Measurements from ENCODE around the gene EIF5A2. TPM values are rescaled to one million over a fixed set of nuclear protein-coding genes. Genes with fewer than 3 reads are reported as not detected.
"Not testable (repeated sequence)": the region's sequence is repeated elsewhere in the genome, so short reads cannot be mapped to it uniquely, and the experiment has no call there.

Gene EIF5A2
- polyA plus RNA-seq (2013, experiment 1 of 2): 5.5 TPM
- 4.8 TPM for polyA plus RNA-seq (2013, experiment 2 of 2)

GRCh38 chr3:170908235-170909116 is at the start of gene EIF5A2:
TSS of gene EIF5A2 (minus strand) at chr3:170908637. CDS start at chr3:170907806, 831 bp downstream.
- peak within 1 kb of the TSS; percentile 65 for H3K4me3 ChIP-seq (ENCODE audit: low read length)
- H3K27me3 ChIP-seq (ENCODE audit: insufficient read depth, low read length): peaks cover 32% of the 10 kb centered on the region
- no peaks in the 10 kb centered on the region for H3K36me3 ChIP-seq (ENCODE audit: insufficient read depth, low read length)
- H3K27ac ChIP-seq (ENCODE audit: low read depth, low read length): no peak within 1 kb of the TSS
- H3K9me3 ChIP-seq (ENCODE audit: insufficient read depth, low read depth, low read length): peaks cover 18% of the 10 kb centered on the region
- H3K9ac ChIP-seq (ENCODE audit: low read depth, low read length): peak within 1 kb of the TSS; percentile 69; the same call in 1 of the 2 replicates
- no peaks in the 10 kb centered on the region for H3K4me1 ChIP-seq (ENCODE audit: insufficient read depth, low read length)
- 20% methylated on average over 73 of the region's 73 CpGs for WGBS

DNA sequence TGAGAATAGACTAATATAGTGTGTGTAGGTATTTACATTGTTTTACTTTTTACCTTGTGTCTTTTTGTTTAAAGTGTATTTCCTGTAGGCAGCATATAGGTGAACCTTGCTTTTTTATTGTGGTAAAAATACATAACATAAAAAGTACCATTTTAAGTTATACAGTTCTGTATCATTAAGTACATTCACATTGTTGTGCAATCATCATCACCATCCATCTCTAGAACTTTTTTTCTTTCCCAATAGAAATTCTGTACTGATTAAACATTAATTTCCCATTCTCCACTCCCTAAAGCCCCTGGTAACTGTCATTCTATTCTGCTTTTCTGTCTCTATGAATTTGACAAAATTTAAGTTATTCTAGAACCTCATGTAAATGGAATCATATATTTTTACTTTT is 48.2 kb upstream of the EIF5A2 start:
- H3K36me3 ChIP-seq (ENCODE audit: insufficient read depth, low read length): no peaks in the 10 kb centered on the region
- H3K27me3 ChIP-seq (ENCODE audit: insufficient read depth, low read length): no peaks in the 10 kb centered on the region

DNA sequence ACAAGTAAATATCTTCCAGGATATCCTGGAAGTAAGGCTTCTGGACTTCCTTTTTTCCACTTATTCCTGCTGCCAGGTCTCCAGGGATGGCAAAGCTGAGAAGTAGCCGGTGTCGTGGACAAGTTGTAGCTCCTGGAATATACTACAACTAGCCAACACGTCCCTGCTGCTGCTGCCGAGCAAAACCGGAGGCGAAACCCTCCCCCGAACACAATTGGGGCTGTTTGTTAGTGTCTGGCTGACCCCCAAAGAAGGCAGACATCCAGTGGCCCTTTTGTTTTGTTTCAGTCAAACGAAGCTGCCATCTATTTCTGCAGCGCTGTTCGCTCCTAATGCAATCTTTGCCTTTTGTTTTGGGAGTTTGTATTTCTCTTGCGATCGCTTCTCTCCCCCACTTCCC is 45.3 kb upstream of the EIF5A2 start:
- Histone ChIP-seq H3K9ac (ENCODE audit: low read depth, low read length) (no peak overlapping the region), H3K27ac (ENCODE audit: low read depth, low read length) (no peak overlapping the region), H3K36me3 (ENCODE audit: insufficient read depth, low read length) (no peaks in the 10 kb centered on the region), H3K27me3 (ENCODE audit: insufficient read depth, low read length) (no peaks in the 10 kb centered on the region), H3K4me1 (ENCODE audit: insufficient read depth, low read length) (no peaks in the 10 kb centered on the region), H3K4me3 (ENCODE audit: low read length) (no peak overlapping the region), H3K9me3 (ENCODE audit: insufficient read depth, low read depth, low read length) (no peaks in the 10 kb centered on the region)
- WGBS: 86% methylated on average over 12 of the region's 12 CpGs

More for the DNA sequence above, 48.2 kb upstream of the EIF5A2 start:
- no peak overlapping the region for H3K9ac ChIP-seq (ENCODE audit: low read depth, low read length)
- no peaks in the 10 kb centered on the region for H3K4me1 ChIP-seq (ENCODE audit: insufficient read depth, low read length)
- no peak overlapping the region for H3K27ac ChIP-seq (ENCODE audit: low read depth, low read length)
- no peaks in the 10 kb centered on the region for H3K9me3 ChIP-seq (ENCODE audit: insufficient read depth, low read depth, low read length)
- H3K4me3 ChIP-seq (ENCODE audit: low read length): no peak overlapping the region

DNA sequence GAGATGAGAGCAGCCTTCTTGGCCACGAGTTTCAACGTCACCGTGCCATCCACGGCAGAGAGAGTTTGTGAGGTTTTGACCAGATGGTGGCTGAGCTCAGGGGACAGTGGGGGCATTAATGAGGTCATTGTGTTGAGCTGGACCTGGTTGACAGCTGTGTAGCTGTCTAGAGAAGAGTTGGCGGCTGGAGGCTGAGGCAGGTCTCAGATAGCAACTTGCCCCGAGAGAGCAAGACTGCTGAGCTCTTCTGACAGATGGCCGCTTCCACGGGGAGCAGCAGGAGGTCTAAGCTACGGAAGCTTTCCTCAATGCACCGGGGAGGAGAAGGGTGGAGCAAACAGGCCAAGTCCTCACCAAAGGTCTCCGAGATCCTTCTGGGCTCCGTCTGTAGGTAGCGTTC is 44.8 kb upstream of the EIF5A2 start:
- H3K4me3 ChIP-seq (ENCODE audit: low read length): no peak overlapping the region
- 77% methylated on average over 13 of the region's 13 CpGs for WGBS
- no peak overlapping the region for H3K27ac ChIP-seq (ENCODE audit: low read depth, low read length)
- H3K9me3 ChIP-seq (ENCODE audit: insufficient read depth, low read depth, low read length): no peaks in the 10 kb centered on the region
- H3K9ac ChIP-seq (ENCODE audit: low read depth, low read length): no peak overlapping the region
- H3K4me1 ChIP-seq (ENCODE audit: insufficient read depth, low read length): no peaks in the 10 kb centered on the region
- H3K27me3 ChIP-seq (ENCODE audit: insufficient read depth, low read length): no peaks in the 10 kb centered on the region
- no peaks in the 10 kb centered on the region for H3K36me3 ChIP-seq (ENCODE audit: insufficient read depth, low read length)

DNA sequence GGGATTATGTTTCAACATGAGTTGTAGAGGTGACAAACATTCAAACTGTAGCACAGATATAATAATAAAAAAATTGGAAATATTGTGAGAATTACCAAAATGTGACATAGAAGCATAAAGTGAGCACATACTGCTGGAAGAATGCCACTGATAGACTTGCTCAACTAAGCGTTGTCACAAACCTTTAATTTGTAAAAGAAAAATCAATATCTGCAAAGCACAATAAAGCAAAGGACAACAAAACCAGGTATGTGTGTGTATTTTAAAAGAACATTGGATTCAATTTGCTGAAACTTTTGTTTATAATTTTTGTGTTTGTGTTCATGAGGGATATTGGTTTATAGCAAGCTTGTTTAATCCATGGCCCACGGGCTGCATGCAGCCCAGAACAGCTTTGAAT is 40.8 kb upstream of the EIF5A2 start:
- H3K4me3 ChIP-seq (ENCODE audit: low read length): no peak overlapping the region
- no peak overlapping the region for H3K27ac ChIP-seq (ENCODE audit: low read depth, low read length)
- no peaks in the 10 kb centered on the region for H3K27me3 ChIP-seq (ENCODE audit: insufficient read depth, low read length)
- H3K36me3 ChIP-seq (ENCODE audit: insufficient read depth, low read length): no peaks in the 10 kb centered on the region
- no peak overlapping the region for H3K9ac ChIP-seq (ENCODE audit: low read depth, low read length)
- WGBS: 95% methylated on average over 2 of the region's 2 CpGs
- peaks cover 21% of the 10 kb centered on the region for H3K9me3 ChIP-seq (ENCODE audit: insufficient read depth, low read depth, low read length)
- H3K4me1 ChIP-seq (ENCODE audit: insufficient read depth, low read length): no peaks in the 10 kb centered on the region

DNA sequence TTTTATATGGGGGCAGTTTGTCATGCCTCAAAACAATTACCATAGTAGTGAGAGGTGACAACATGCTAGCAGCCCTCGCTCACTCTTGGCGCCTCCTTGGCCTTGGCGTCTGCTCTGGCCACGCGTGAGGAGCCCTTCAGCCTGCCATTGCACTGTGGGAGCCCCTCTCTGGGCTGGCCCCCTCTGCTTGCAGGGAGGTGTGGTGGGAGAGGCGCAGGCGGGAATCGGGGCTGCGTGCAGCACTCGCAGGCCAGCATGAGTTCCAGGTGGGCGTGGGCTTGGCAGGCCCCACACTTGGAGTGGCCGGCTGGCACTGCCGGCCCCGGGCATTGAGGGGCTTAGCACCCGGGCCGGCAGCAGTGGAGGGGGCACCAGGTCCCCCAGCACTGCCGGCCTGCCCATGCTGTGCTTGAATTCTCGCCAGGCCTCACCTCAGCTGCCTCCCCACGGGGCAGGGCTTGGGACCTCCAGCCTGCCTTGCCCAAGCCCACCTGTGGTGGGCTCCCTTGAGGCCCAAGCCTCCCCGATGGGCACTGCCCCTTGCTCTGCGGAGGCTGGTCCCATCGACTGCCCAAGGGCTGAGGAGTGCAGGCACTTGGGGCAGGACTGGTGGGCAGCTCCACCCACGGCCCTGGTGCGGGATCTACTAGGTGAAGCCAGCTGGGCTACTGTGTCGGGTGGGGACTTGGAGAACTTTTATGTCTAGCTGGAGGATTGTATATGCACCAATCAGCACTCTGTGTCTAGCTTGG is 38.8 kb upstream of the EIF5A2 start:
- no peaks in the 10 kb centered on the region for H3K27me3 ChIP-seq (ENCODE audit: insufficient read depth, low read length)
- WGBS: 96% methylated on average over 25 of the region's 25 CpGs
- no peaks in the 10 kb centered on the region for H3K36me3 ChIP-seq (ENCODE audit: insufficient read depth, low read length)
- peaks cover 21% of the 10 kb centered on the region for H3K9me3 ChIP-seq (ENCODE audit: insufficient read depth, low read depth, low read length)
- H3K4me3 ChIP-seq (ENCODE audit: low read length): no peak overlapping the region
- H3K9ac ChIP-seq (ENCODE audit: low read depth, low read length): no peak overlapping the region
- H3K4me1 ChIP-seq (ENCODE audit: insufficient read depth, low read length): no peaks in the 10 kb centered on the region
- no peak overlapping the region for H3K27ac ChIP-seq (ENCODE audit: low read depth, low read length)

GRCh38 chr3:170942011-170942410 is 33.6 kb upstream of the EIF5A2 start:
- H3K9me3 ChIP-seq (ENCODE audit: insufficient read depth, low read depth, low read length): peaks cover 35% of the 10 kb centered on the region
- H3K27ac ChIP-seq (ENCODE audit: low read depth, low read length): no peak overlapping the region
- H3K36me3 ChIP-seq (ENCODE audit: insufficient read depth, low read length): no peaks in the 10 kb centered on the region
- no peak overlapping the region for H3K4me3 ChIP-seq (ENCODE audit: low read length)
- H3K27me3 ChIP-seq (ENCODE audit: insufficient read depth, low read length): no peaks in the 10 kb centered on the region
- no peak overlapping the region for H3K9ac ChIP-seq (ENCODE audit: low read depth, low read length)
- no peaks in the 10 kb centered on the region for H3K4me1 ChIP-seq (ENCODE audit: insufficient read depth, low read length)

- Histone ChIP-seq H3K9ac (ENCODE audit: low read depth, low read length) (no peak overlapping the region), H3K27ac (ENCODE audit: low read depth, low read length) (no peak overlapping the region), H3K4me1 (ENCODE audit: insufficient read depth, low read length) (no peaks in the 10 kb centered on the region), H3K9me3 (ENCODE audit: insufficient read depth, low read depth, low read length) (peaks cover 31% of the 10 kb centered on the region), H3K27me3 (ENCODE audit: insufficient read depth, low read length) (no peaks in the 10 kb centered on the region), H3K36me3 (ENCODE audit: insufficient read depth, low read length) (no peaks in the 10 kb centered on the region), H3K4me3 (ENCODE audit: low read length) (no peak overlapping the region)
- WGBS: 100% methylated on average over 1 of the region's 1 CpG
These were observed 33.1 kb upstream of the EIF5A2 start for GRCh38 chr3:170941551-170941950.

GRCh38 chr3:170933039-170933438 is 24.6 kb upstream of the EIF5A2 start:
- H3K36me3 ChIP-seq (ENCODE audit: insufficient read depth, low read length); H3K27me3 ChIP-seq (ENCODE audit: insufficient read depth, low read length): not testable (repeated sequence)
- 97% methylated on average over 4 of the region's 4 CpGs for WGBS

GRCh38 chr3:170923553-170923952 is 15.1 kb upstream of the EIF5A2 start:
- not testable (repeated sequence) for H3K27ac ChIP-seq (ENCODE audit: low read depth, low read length); H3K4me3 ChIP-seq (ENCODE audit: low read length); H3K27me3 ChIP-seq (ENCODE audit: insufficient read depth, low read length); H3K36me3 ChIP-seq (ENCODE audit: insufficient read depth, low read length); H3K9ac ChIP-seq (ENCODE audit: low read depth, low read length); H3K4me1 ChIP-seq (ENCODE audit: insufficient read depth, low read length)
- 93% methylated on average over 27 of the region's 27 CpGs for WGBS
- H3K9me3 ChIP-seq (ENCODE audit: insufficient read depth, low read depth, low read length): peaks cover 20% of the 10 kb centered on the region

More at GRCh38 chr3:170933039-170933438, 24.6 kb upstream of the EIF5A2 start:
- not testable (repeated sequence) for H3K4me1 ChIP-seq (ENCODE audit: insufficient read depth, low read length); H3K4me3 ChIP-seq (ENCODE audit: low read length); H3K9me3 ChIP-seq (ENCODE audit: insufficient read depth, low read depth, low read length); H3K9ac ChIP-seq (ENCODE audit: low read depth, low read length); H3K27ac ChIP-seq (ENCODE audit: low read depth, low read length)

- Histone ChIP-seq H3K27me3 (ENCODE audit: insufficient read depth, low read length) (no peaks in the 10 kb centered on the region), H3K9me3 (ENCODE audit: insufficient read depth, low read depth, low read length) (peaks cover 42% of the 10 kb centered on the region), H3K9ac (ENCODE audit: low read depth, low read length) (no peak overlapping the region), H3K27ac (ENCODE audit: low read depth, low read length) (no peak overlapping the region), H3K36me3 (ENCODE audit: insufficient read depth, low read length) (no peaks in the 10 kb centered on the region), H3K4me3 (ENCODE audit: low read length) (no peak overlapping the region), H3K4me1 (ENCODE audit: insufficient read depth, low read length) (peaks cover 6% of the 10 kb centered on the region; the same call in 1 of the 2 replicates)
- 80% methylated on average over 4 of the region's 4 CpGs for WGBS
These were observed 10.3 kb upstream of the EIF5A2 start for GRCh38 chr3:170918715-170919114.

All from HUES64 (cell line).